Endothelial cell of umbilical vein (primary cell): Measurements from ENCODE around the gene TRIM10. TPM values are rescaled to one million over a fixed set of nuclear protein-coding genes. Genes with fewer than 3 reads are reported as not detected.

Experiments used
- BruUV-seq: library from RNA; stranded (reverse); fragments of 400-500 nt; replicated peaks from 2 replicates; lab custom pipeline; 2021; lab: Mats Ljungman, UMichigan
- CTCF ChIA-PET: fragments of 300-600, 350-600 bp; sonication (Branson Sonifier 250); formaldehyde crosslinking; loops from one replicate; lab custom pipeline; 2021; ENCODE audit warnings: antibody characterized with exemption, inconsistent platforms; lab: Charles Lee
- POLR2A ChIA-PET: fragments of 300-600, 350-600 bp; sonication (Branson Sonifier 250); formaldehyde crosslinking; loops from one replicate; lab custom pipeline; 2021; ENCODE audit warnings: antibody characterized with exemption, inconsistent platforms; lab: Charles Lee
- DNase-seq: peaks from one replicate; pipeline ENCODE4 v3.0.0-alpha.2; 2011; ENCODE audit warnings: low read depth, low spot score
- FAIRE-seq: peaks from 2 replicates; lab custom pipeline; 2011; peaks lifted over from hg19 to GRCh38; lab: Jason Lieb, UNC
- H2AFZ ChIP-seq: 2 replicates; pipeline ENCODE4 v1.6.0; 2012; ENCODE audit warnings: low read depth, low read length, control low read depth, inconsistent platforms
- H3K27ac ChIP-seq: 2 replicates; pipeline ENCODE4 v1.5.1; 2011; ENCODE audit warnings: low read depth, mild to moderate bottlenecking, control low read depth, low read length, moderate library complexity; ENCODE audit not compliant: insufficient read depth
- H3K27me3 ChIP-seq, 2 experiments: 2 replicates each; pipeline versions ENCODE4 v1.6.0 to v1.6.1; 2011; ENCODE audit warnings: low read length in 2 of 2, mixed read lengths in 1 of 2; ENCODE audit not compliant: control insufficient read depth in 2 of 2, insufficient read depth in 2 of 2
- H3K36me3 ChIP-seq, 2 experiments: 2 replicates in 1 of 2; 3 replicates in 1 of 2; pipeline ENCODE4 v1.5.1; 2011; ENCODE audit warnings: low read length in 2 of 2, mild to moderate bottlenecking in 1 of 2, moderate library complexity in 1 of 2; ENCODE audit not compliant: control insufficient read depth in 2 of 2, insufficient read depth in 2 of 2; ENCODE audit errors: extremely low read depth in 1 of 2
- H3K4me1 ChIP-seq: 3 replicates; pipeline ENCODE4 v1.5.1; 2011; ENCODE audit warnings: mild to moderate bottlenecking, low read length; ENCODE audit not compliant: control insufficient read depth, insufficient read depth; ENCODE audit errors: extremely low read depth
- H3K4me2 ChIP-seq: 2 replicates; pipeline ENCODE4 v1.6.1; 2011; ENCODE audit warnings: low read length, control low read depth, mixed read lengths; ENCODE audit not compliant: insufficient read depth
- H3K4me3 ChIP-seq, 3 experiments: fragments of 200-600 bp in 1 of 3; sonication (generic), shearing (Covaris generic) in 1 of 3; replicated peaks in 1 of 3; 2 replicates each; pipeline ENCODE4 v1.5.1; 2011 to 2016; ENCODE audit warnings: control low read depth in 3 of 3, low read length in 3 of 3, mild to moderate bottlenecking in 2 of 3, inconsistent platforms in 1 of 3, low read depth in 1 of 3, moderate library complexity in 1 of 3; ENCODE audit not compliant: insufficient read depth in 1 of 3
- H3K79me2 ChIP-seq: 2 replicates; pipeline ENCODE4 v1.6.0; 2012; ENCODE audit warnings: low read length, inconsistent platforms; ENCODE audit not compliant: control insufficient read depth, insufficient read depth
- H3K9ac ChIP-seq: replicated peaks from 2 replicates; pipeline ENCODE3; 2011; ENCODE audit warnings: low read length, control low read depth; ENCODE audit not compliant: insufficient read depth; ENCODE audit errors: extremely low read depth
- H3K9me1 ChIP-seq: replicated peaks from 3 replicates; pipeline ENCODE4 v1.6.0; 2011; ENCODE audit warnings: mild to moderate bottlenecking, low read length; ENCODE audit not compliant: control insufficient read depth, insufficient read depth; ENCODE audit errors: extremely low read depth
- H3K9me3 ChIP-seq: replicated peaks from 2 replicates; pipeline ENCODE4 v1.5.1; 2012; ENCODE audit warnings: low read length, inconsistent platforms; ENCODE audit not compliant: control insufficient read depth, insufficient read depth
- H4K20me1 ChIP-seq: replicated peaks from 2 replicates; pipeline ENCODE3; 2011; ENCODE audit warnings: mild to moderate bottlenecking, low read length; ENCODE audit not compliant: control insufficient read depth, insufficient read depth; ENCODE audit errors: extremely low read depth
- CTCF ChIP-seq, 2 donors: IDR thresholded peaks; 1 replicate in 1 of 2; 2 replicates in 1 of 2; pipeline ENCODE4 v1.5.1; 2011; ENCODE audit warnings: low read length in 2 of 2, mild to moderate bottlenecking in 2 of 2, moderate library complexity in 2 of 2, control low read depth in 1 of 2, inconsistent platforms in 1 of 2, low read depth in 1 of 2; ENCODE audit not compliant: insufficient read depth in 1 of 2; ENCODE audit errors: extremely low read depth in 1 of 2
- EZH2 ChIP-seq: IDR thresholded peaks from 2 replicates; pipeline ENCODE4 v1.6.1; 2012; ENCODE audit warnings: borderline replicate concordance, low read depth, mild to moderate bottlenecking, moderate library complexity, low read length, inconsistent platforms; ENCODE audit not compliant: severe bottlenecking
- FOS ChIP-seq: IDR thresholded peaks from 2 replicates; pipeline ENCODE4 v1.6.1; 2011; ENCODE audit warnings: mild to moderate bottlenecking, low read length, moderate library complexity, borderline replicate concordance; ENCODE audit not compliant: insufficient read depth
- GATA2 ChIP-seq: IDR thresholded peaks from 2 replicates; pipeline ENCODE4 v1.7.0; 2011; ENCODE audit warnings: low read depth, mild to moderate bottlenecking, moderate library complexity, mixed read lengths, low read length; ENCODE audit not compliant: insufficient read length, insufficient read depth
- JUN ChIP-seq: IDR thresholded peaks from 2 replicates; pipeline ENCODE4 v1.6.1; 2011; ENCODE audit warnings: borderline replicate concordance, low read depth; ENCODE audit not compliant: insufficient read length, insufficient read depth
- MAX ChIP-seq: IDR thresholded peaks from 2 replicates; pipeline ENCODE4 v1.6.1; 2011; ENCODE audit not compliant: insufficient read depth, insufficient read length
- MYC ChIP-seq: IDR thresholded peaks from one replicate; pipeline ENCODE4 v1.6.1; 2011; ENCODE audit warnings: mild to moderate bottlenecking, low read depth, low read length
- POLR2A ChIP-seq: IDR thresholded peaks from 2 replicates; pipeline ENCODE4 v1.6.1; 2012; ENCODE audit warnings: low read depth, mild to moderate bottlenecking, control low read depth, low read length
- dilution Hi-C: fragments of 300-500 bp; cut with MboI; formaldehyde crosslinking; loops from one replicate; pipeline ENCODE4 v1.15.0; 2019; ENCODE audit warnings: low sequenced_read_pairs; ENCODE audit not compliant: extremely low pct_ligation_motif_present
- intact Hi-C: fragments of 100-400 bp; cut with micrococcal nuclease; formaldehyde crosslinking; loops from one replicate; pipeline ENCODE4 v1.10.0; 2022
- polyA plus RNA-seq, 4 experiments: library from polyadenylated mRNA; depleted of rRNA in 3 of 4; stranded (reverse) in 3 of 4; unstranded in 1 of 4; fragments of >200 nt; gene quantifications; 2 replicates each; pipeline versions ENCODE4 v1.2.1 to v1.2.3, GENCODE V29; 2011 to 2012; ENCODE audit warnings: missing spikeins in 1 of 4
- total RNA-seq: library from RNA; stranded (reverse); gene quantifications from 2 replicates; pipeline ENCODE4 v1.2.3, GENCODE V29; 2021

Gene TRIM10
- total and polyA plus RNA-seq, 2 donors (not counting 3 experiments of a cell fraction or from before 2014, with no cell fraction given) = not detected

GRCh38 chr6:30122515-30122914 is 38.5 kb downstream of the TRIM10 start:
- H3K9me1 ChIP-seq = no peaks in the 10 kb centered on the region
- DNase-seq (no peak), FAIRE-seq (no peak)
- TF ChIP-seq FOS (no peak), MAX (no peak)
- H3K4me2 ChIP-seq = no peak overlapping the region
- no peaks in the 10 kb centered on the region for H3K4me1 ChIP-seq
- H3K36me3 ChIP-seq = no peaks in the 10 kb centered on the region
- peaks cover 24% of the 10 kb centered on the region in 2 experiments for H3K27me3 ChIP-seq
- dilution Hi-C loops = no loop called here
- ChIA-PET CTCF (interaction anchor here (0.6 to 2.5 kb wide), 3 partner anchors 9 to 10 kb away, joined by 4 to 13 read pairs (median 5); no protein-coding TSS in a partner anchor), POLR2A (no interaction called here)
- H3K79me2 ChIP-seq = no peaks in the 10 kb centered on the region
- no TSS peak for BruUV-seq
- H2AFZ ChIP-seq = no peak overlapping the region
- no peak overlapping the region for H3K27ac ChIP-seq
- no peak overlapping the region for H3K9ac ChIP-seq
- no peaks in the 10 kb centered on the region for H4K20me1 ChIP-seq
- H3K9me3 ChIP-seq = no peaks in the 10 kb centered on the region
- intact Hi-C loops = no loop called here
- no peak overlapping the region for H3K4me3 ChIP-seq

- CTCF ChIA-PET = interaction anchor here (0.6 to 2.5 kb wide), 2 partner anchors 9 to 11 kb away, joined by 5 to 13 read pairs; no protein-coding TSS in a partner anchor
- no peak overlapping the region for H3K9ac ChIP-seq
- DNase-seq = no peak
- H3K27ac ChIP-seq = no peak overlapping the region
- H3K4me1 ChIP-seq = no peaks in the 10 kb centered on the region
- no TSS peak for BruUV-seq
- H3K4me3 ChIP-seq = no peak overlapping the region
- no peaks in the 10 kb centered on the region for H3K9me3 ChIP-seq
- no peaks in the 10 kb centered on the region for H3K9me1 ChIP-seq
- intact Hi-C loops = no loop called here
- no peaks in the 10 kb centered on the region for H3K79me2 ChIP-seq
- POLR2A ChIA-PET = no interaction called here
- H3K36me3 ChIP-seq = no peaks in the 10 kb centered on the region
- peaks cover 15 to 16% of the 10 kb centered on the region in 2 experiments for H3K27me3 ChIP-seq
- H4K20me1 ChIP-seq = no peaks in the 10 kb centered on the region
- no peak for FAIRE-seq
- dilution Hi-C loops = no loop called here
- no peak overlapping the region for H3K4me2 ChIP-seq
- TF ChIP-seq POLR2A (no peak), FOS (no peak), EZH2 (no peak), GATA2 (no peak), CTCF (IDR thresholded peaks at IDR 0.05; ENCODE audit: extremely low read depth in 1 of 2, insufficient read depth in 1 of 2, low read depth in 1 of 2, low read length in 2 of 2) (no peak), JUN (no peak), MYC (no peak)
- no peak overlapping the region for H2AFZ ChIP-seq
Observed at GRCh38 chr6:30121446-30122366, 39.3 kb downstream of the TRIM10 start.
